ENCODE data around the gene PEX5L.

The PEX5L gene

DNA sequence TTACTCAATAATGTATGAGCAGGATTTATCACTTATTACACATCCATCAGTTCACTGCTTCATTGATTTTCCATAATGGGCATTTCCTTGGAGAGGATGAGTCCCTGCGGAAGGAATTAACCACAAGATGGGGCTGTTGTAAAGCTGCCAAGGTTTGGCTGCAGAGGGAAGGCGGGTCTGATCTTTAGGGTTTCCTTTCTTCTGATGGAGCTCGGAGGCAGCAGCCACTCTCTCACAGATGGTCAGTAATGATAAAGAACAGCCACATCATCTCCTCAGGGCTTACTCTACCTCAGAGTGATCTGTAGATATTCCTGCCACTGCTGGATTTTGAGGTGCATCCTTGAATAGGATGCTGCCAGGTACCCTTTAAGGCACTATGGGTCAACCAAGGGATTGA, 268.7 kb downstream of the PEX5L start:
- DNase-seq, result peak; percentile 2

DNA sequence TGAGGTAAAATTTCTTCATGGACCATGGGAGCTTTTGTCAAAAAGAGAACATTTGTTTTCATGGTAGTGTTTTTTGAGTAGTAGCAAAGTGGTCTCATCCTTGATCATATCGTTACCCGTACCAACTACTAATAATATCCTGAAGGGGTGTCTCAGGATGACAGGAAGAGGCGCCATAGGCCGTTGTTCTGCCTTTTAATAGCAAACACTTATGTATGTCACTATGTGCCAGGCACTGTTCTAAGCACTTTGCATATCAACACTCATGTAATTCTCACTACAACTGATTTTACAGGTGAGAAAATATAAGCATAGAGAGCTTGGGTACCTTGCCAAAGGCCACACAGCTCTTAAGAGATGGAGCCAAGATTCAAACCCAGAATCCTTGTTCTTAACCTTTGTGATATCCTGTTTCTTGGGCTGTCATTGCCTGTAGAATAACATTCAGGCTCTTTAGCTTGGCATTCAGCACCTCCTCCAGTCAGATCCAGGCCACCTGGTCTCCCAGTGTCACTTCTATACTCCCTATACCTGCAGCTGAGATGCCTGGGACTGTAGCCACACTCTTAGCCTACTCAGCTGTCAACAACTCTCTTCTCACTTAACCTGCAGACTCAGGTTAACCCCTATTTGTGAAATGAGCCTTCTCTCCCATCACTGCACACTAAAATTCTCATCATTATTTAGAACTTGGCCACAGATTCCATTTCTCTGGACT, 270.2 kb downstream of the PEX5L start:
- no peak for DNase-seq

DNA sequence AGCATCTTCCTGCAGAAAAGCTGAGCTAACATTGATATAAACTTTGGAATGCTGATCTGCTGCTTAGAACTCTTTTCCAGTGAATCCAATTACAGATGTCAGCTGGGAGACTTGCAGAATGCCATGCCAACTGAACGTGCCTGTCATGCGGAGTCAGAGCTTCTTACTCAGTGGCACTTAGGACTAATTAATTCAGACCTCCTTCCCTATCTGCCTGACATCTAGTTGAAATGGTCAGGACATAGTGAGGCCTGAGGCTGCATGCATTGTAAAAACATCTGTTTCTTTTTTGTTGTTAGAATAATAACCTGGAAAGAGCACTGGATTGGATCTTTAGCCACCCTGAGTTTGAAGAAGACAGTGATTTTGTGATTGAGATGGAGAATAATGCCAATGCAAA, 271.3 kb downstream of the PEX5L start:
- no peak for DNase-seq

DNA sequence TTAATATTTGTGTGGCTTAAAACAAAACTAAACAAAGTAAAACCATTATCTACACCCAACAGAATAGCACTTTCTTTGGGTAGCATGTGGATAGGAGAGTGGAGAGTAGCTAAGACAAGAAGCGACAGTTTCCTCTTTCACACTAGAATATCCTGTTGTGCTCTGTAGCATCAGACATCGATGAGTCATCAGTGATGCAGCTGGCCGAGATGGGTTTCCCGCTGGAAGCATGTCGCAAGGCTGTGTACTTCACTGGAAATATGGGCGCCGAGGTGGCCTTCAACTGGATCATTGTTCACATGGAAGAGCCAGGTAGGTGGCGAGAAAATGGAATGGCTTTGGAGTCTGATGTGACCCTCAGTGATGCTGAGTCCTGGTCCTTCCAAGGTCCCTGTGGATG, 275.8 kb downstream of the PEX5L start:
- no peak for DNase-seq

DNA sequence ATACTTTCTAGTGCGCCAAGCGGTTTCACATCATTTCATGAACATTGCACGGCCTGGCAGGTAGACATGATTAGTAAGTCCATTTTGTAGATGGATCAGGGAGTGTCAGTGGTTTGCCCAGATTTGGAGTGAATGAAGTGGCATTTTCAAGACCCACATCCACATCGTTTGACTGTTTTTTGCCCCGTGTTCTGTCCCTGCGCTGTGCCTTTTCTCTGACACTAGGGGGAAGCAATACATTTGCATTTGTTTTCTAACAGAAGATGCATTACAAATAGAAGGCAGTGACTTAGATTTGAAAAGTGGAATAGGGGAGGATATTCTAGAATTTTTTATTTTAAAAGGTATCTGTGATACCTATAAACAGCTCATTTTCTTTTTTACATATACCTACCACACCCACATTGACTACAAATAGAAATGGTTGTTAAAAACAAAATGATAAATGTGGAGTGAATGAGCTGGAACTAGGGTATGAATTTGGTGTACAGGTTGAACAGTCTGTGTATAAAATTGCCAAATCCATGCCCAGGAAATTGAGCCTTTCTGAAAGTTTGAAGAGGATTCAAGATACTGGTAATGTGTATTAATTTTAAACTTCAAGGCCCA, 285.9 kb downstream of the PEX5L start:
- DNase-seq, result no peak

DNA sequence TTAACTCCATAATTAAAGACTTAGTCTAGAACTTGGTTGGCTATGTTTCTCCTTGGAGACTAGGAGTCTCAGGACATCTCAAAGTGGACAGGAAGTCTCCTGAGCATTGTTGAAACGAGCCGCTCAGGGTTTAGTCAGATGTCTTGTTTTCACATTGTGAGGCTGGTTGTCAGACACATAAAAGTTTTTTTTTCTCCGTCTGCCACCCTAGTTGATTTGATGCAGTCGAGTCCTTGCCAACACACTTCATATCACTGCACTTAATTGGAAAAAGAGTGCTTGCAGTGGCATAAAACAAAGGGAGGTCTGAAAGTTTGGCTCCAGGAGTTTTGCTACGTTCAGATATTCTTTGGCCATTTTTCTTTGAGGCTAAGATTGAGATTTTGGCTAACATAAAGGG, 291.0 kb downstream of the PEX5L start:
- DNase-seq, result no peak

DNA sequence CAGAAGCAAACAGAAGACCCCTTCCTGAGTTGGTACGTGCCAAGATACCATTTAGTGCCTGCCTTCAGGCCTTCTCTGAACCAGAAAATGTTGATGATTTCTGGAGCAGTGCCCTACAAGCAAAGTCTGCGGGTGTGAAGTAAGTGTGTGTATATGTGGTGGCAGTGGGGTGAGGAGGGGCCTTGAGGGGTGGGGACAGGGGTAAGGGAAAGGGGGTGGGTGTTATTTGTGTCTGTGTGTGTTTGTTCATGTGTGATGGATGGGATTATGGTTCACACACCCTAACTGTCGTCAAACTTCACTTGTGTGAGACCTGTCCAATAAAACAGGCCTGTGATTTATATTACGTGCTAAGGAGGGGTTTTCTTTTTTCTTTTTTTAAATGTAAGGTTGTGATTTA, 291.7 kb downstream of the PEX5L start:
- DNase-seq, result no peak
